ENCODE results near the gene DUSP5. TPM values are rescaled to one million over a fixed set of nuclear protein-coding genes. Genes with fewer than 3 reads are reported as not detected.

DUSP5 gene
- total RNA-seq, 1 donor from 2014 or later = 7.1 TPM

DNA sequence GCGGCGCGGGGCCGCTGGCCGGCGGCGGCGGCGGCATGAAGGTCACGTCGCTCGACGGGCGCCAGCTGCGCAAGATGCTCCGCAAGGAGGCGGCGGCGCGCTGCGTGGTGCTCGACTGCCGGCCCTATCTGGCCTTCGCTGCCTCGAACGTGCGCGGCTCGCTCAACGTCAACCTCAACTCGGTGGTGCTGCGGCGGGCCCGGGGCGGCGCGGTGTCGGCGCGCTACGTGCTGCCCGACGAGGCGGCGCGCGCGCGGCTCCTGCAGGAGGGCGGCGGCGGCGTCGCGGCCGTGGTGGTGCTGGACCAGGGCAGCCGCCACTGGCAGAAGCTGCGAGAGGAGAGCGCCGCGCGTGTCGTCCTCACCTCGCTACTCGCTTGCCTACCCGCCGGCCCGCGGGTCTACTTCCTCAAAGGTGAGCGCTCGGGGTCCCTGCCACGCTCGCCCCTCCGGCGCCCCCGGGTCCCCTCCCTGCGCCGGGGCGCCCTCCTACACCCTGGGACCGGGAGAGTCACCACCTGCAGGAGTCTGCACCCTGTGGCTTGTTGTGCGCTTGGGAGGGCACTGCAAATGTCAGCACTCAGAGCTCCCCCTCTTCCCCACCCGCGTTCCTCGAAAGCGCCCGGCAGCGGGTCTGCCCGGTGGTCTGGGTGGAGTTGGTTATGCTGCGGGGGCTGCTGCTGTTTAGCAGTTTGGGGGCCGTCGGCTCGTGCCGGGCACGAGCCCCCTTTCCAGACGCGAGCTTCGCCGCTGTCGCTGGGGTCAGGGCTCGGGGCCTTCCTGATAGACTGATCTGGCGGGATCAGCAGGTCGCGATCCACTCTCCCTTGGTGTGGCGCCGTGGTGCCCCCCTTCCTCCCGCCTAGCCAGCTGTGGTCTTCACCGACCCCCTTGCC is 627 bp downstream of the DUSP5 start:
- intact Hi-C loops (cut with micrococcal nuclease) = no loop called here
- DNase-seq (peak; percentile 78), ATAC-seq (no peak)

DNA sequence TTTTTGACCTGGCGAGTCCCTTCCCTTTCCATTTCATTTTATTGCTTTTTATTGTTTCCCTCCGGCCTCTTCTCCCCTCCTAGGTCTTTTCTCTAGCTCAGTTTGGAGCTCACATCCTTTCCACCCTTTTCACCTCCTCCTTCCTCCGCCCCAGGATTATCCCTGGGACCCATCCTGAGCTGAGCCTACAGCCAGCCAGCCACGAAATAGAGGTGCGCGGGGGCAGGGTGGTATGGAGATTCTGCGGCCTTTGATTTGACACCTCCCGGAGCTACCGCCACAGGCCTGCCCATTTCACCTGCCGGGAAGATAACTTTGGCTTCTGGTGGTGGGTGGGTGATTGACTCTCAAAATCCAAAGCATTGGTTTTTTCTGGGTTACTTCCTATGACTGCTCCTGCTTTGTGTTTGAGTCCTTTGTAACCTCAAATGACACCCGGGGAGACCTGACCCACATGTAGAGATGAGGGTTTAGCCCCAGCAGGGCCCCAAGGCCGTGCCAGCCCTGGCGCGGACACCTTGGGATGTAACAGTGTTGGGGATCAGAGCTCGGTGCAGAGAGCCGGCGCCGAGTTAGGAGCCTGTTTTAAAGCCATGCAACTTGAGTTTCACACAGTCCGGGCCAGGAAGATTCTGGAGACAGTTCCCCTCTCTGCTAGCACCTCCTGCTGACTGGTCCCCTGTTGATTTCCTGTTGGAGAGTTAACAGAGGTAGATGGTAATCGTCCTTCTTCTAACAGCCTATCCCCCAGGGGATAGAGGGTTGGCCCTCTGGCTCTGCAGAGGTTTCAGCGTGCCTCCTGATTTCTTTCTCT is 1.5 kb downstream of the DUSP5 start:
- peak; percentile 52 for DNase-seq
- intact Hi-C loops (cut with micrococcal nuclease) = no loop called here
- ATAC-seq = peak; percentile 4

DNA sequence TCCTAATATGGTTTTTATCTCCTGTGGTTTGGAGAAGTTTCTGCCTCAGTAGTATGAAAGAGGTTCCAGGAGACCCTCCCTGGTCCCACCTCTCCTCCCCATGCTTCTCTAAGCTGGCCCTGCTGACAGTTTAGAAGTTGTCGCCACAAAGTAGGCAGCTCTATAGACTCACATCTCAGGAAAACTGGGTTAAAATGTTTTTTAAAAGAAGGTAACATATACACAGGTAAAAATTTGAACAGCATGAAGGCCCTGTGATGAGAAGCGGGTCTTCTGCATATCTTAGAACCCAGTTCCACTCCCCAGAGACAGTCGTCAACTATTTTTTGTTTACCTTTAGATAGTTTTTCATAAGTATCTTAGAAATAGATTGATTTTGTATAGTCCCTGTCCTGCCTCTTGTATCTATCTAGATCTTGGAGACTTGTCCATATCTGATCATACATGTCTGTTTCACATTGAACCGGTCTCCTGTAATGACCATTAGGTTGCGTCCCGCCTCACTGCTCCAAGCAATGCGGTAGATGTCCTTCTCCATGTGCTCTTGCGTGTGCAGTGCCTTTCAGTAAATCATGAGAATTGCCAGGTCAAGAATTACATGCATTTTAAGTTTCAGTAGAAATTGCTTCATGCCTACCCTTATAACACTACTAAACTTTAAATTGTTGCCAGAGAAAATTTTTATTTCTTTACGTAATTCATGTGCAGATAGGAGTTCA is 2.2 kb downstream of the DUSP5 start:
- intact Hi-C loops (cut with micrococcal nuclease) = no loop called here
- DNase-seq (no peak), ATAC-seq (no peak)

DNA sequence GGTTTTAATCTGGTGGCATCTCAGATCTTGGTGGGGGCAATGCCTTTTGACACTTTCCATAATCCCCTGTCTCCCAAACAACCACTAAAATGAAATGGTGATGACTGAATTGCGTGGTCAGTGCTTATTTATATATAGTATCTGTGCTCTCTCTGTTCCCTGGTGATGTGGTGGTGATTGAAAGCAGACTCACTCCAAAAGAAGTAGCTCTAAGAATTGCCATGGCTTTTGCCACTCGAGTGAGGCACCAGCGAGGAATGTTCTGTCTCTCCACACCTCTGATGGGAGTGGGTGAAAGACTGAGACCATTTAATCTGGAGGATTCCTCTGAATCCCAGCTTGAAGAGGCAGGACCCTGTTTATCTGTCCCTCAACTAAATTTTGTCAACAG is 2.8 kb downstream of the DUSP5 start:
- no peak for DNase-seq
- ATAC-seq = peak; percentile 60
- intact Hi-C loops (cut with micrococcal nuclease) = no loop called here

DNA sequence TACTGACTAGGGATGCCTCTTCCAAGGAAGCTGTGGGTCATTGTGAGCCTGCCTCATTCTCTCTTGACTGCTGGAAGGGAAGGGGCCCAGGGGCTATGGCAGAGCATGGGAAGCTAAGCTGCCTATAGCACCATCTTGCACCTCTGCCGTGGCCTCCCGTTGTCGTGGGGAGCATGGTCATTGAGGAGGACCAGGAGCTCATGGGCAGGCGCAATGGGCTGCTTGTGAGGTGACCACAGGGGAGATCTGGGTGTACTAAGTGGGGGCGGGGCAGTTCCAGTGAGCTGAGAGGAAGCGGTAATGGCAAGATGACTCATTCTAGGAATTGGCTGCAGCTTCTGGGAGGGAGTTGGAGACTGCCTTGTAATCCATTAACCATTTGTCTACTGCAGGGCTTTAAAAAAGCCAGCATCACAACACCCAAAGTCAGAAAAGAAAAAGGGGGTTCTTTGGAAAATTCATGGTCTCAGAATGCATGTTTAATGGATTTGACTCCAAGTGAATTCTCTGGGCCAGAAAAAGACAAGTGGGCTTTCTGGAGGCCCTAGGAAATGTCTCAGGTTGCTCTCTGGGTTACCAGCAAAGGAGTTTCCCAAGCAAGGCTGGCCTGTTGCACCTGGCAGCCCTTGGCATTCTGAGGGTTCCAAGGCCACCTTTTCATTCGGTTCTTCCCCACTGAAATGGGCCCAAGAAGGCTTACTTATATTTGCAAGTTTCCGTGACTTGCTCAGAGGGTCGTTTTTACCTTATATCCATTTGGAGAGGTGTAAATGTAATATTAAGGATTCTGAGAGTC is 3.6 kb downstream of the DUSP5 start:
- intact Hi-C loops (cut with micrococcal nuclease) = no loop called here
- peak; percentile 58 for ATAC-seq
- peak; percentile 90 for DNase-seq

DNA sequence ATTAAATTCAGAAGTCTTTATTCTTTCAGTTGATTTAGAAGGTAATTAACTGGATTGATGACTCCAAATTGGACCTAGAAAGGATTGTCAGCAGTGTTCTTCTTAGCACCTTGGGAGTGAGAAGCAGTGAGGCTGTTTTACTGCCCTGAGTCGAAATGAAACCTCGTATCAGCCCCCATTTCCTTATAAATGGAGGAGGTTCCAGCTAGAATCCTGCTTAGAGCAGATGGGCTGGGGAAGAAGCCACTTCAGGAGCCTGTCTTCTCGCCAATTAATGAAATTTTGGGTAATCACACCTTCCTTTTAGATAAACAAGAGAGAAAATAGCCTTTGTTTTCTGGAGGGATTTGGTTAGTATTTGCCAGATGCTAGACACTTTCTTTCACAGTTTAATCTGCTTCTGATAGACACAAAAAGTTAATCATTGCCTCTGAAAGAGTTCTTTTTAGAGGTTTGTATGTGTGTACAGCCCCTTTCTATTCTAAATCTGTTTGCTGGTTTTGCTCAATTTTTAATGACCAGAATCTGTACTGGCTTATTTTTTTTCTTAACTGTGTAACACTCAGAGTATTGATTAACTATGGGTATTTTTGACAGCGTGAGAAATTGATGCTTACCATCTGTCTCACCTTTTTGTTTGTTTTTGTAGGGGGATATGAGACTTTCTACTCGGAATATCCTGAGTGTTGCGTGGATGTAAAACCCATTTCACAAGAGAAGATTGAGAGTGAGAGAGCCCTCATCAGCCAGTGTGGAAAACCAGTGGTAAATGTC is 4.6 kb downstream of the DUSP5 start:
- intact Hi-C loops (cut with micrococcal nuclease) = no loop called here
- DNase-seq (no peak), ATAC-seq (no peak)

DNA sequence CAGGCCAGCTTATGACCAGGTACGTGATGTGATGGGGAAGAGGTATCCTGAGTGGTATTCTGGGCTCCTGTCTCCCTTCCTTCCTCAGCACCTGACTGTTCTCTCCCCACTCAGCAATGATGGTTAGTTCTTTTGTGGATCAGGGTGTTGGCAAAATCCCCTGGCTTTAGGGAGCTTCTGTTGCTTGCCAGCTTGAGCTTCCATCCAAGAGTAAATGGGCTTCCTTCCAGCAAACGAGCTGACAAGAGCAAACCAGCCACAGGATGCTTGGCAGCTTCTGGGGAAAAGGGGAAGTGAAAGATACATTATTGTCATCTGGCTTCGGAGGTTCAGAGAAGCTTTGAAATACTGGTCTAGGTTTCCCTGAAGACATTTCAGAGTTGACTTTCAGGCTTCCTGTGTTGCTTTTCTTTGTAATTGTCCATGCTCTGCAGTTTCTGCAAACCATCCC is 5.2 kb downstream of the DUSP5 start:
- peak; percentile 52 for DNase-seq
- ATAC-seq = peak; percentile 52
- intact Hi-C loops (cut with micrococcal nuclease) = no loop called here

DNA sequence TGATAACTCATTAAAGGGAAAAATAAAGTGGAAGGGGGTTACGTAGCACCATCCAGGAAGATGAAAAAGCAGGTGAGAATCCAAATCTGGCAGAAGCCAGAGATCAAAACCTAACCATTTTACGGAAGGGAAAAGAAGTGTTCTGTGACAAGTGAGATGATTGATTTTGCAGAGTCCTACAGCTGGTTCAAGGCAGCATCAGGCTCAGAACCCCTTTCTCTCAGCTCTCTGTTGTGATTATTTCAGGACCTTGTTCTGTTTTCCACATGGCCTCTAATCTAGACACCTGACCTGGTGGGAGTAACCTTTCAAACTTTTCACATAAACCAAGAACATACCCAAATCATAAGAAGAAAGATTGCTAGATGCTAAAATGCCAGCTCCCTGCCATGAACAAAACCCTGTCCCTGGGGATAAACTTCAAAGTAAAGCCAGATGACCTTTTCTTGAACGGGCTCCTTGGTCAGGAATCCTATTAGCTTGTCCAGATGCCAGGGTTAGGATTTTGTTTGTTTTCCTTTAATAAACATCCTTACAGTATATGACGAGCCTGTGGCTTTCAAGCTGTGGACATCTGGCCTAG is 5.9 kb downstream of the DUSP5 start:
- ATAC-seq (no peak), DNase-seq (no peak)
- intact Hi-C loops (cut with micrococcal nuclease) = no loop called here

DNA sequence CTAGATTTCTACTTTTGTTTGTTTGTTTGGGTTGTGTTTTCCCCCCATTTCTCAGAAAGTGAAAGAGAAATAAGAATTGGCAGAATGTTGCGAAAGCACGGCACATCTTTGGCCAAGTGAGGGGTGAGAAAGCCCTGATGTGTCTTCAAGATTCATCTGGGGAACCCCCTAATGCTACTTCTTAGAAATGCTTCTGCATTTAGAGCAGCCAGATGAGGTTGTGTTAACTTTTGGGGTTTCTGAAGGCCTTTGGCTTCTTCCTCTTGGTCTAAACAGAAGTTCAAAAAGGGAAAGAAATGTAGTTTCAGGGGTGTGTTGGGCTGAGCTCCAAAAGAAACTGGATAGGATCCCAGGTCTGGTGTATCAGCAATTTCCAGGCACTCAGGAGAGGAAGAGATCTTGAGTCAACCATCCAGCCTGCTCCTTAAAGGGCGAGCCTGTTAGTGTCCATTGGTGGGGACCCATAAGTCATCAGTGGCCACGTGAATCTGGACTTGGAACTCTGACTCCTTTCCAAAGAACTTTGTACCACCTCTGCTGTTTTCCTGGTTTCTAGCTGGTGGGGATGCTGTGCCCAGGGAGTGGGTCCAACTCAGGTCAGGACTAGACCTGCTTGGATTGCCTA is 6.5 kb downstream of the DUSP5 start:
- intact Hi-C loops (cut with micrococcal nuclease) = no loop called here
- DNase-seq (no peak), ATAC-seq (peak; percentile 3)

DNA sequence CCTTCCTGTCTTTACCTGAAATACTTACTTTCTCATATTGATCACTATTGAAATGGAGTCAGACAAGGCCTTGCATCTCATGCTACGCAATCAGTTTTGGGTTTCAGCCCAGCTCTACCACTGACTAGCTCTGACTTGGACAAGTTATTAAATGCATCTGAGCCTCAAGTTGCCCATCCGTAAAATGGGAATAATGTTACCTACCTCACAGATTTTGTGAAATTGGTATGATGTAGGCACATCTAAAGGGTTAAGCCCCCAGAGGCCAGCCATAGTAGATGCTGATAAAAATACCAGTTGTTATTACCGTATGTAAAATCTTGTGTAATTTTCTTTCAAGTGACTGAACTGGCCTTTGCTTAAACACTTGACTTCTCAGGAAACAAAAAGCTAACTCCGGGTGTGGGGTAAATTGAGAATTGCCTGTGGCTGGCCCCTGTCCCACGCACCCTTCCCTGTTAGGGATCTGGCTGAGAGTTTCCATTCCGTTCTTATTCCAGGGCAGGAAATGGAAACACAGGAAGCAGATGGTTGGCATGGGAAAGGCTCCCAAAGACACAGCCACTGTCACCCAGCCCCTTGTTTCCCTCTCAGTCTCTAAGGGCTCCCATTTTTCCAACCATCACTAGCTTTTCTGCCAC is 7.5 kb downstream of the DUSP5 start:
- intact Hi-C loops (cut with micrococcal nuclease) = no loop called here
- no peak for ATAC-seq
- DNase-seq = no peak

DNA sequence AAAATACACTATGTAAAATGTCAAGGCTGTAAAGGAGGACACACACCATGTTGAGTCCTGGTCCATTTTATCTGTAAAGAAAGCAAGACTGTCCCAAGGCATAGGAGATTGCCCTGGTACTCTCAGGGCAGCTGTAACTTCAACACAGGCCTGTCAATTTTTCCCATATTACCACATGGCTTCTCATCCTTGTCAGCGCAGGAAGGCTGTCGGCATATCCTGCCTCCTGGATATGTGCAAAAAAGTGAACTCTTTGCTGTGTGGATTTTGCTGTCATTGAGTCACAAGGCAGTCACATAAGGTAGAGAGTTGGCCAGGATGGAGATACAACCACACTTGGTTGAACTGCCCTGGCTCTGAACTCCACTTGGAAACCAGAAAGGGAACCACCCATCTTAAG is 8.7 kb downstream of the DUSP5 start:
- DNase-seq = no peak
- intact Hi-C loops (cut with micrococcal nuclease) = no loop called here
- no peak for ATAC-seq

DNA sequence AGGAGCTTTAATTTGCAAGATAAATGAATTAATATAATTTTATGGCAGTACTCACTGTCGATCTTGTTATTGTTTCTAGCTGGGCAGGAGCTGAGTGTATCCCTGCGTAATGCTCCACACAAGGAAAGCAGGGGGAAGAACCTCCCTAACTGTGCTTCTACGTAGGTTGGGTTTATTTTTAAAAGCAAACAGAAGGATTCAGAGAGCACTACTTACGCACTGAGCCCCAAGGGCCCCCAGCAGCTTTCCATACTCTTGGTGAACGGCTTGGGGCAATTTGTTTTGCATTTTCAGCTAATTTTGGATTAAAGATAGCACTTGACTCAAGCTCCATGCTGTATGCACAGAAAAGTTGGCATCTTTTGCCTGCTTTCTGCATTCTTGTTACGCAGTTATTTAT is 9.6 kb downstream of the DUSP5 start:
- intact Hi-C loops (cut with micrococcal nuclease) = no loop called here
- ATAC-seq = no peak

DNA sequence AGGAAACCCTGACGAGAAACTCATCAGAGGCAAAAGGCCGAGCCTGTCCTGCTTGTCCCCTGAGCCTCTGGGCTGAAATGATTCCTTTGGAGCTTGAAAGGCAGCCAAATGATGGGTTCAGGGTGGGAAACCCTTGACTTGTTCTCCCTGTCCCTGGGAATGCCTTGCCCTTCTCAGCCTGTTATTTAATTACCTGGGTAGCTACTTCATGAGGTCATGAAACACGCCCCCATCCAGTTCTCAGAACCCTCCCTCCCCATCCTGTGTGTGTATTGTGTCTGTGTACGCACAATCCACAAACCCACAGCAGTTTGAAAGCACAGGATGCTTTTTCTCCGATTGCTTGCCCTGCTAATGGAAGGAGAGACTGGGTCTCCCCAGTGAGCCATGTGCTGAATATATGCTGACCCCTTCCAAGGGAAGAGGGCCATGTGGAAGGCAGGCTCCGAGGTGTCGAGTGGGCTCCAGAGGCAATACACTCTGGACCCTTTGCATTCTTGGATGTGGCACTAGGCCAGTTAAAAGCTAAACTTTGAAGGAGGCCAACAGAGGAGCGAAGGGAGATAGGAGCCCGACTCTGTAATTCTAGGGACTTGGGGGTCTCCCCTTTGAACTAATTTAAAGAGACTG is 10.6 kb downstream of the DUSP5 start:
- ATAC-seq = no peak
- DNase-seq = no peak
- intact Hi-C loops (cut with micrococcal nuclease) = no loop called here

More for the DNA sequence above, 9.6 kb downstream of the DUSP5 start:
- DNase-seq = no peak

DNA sequence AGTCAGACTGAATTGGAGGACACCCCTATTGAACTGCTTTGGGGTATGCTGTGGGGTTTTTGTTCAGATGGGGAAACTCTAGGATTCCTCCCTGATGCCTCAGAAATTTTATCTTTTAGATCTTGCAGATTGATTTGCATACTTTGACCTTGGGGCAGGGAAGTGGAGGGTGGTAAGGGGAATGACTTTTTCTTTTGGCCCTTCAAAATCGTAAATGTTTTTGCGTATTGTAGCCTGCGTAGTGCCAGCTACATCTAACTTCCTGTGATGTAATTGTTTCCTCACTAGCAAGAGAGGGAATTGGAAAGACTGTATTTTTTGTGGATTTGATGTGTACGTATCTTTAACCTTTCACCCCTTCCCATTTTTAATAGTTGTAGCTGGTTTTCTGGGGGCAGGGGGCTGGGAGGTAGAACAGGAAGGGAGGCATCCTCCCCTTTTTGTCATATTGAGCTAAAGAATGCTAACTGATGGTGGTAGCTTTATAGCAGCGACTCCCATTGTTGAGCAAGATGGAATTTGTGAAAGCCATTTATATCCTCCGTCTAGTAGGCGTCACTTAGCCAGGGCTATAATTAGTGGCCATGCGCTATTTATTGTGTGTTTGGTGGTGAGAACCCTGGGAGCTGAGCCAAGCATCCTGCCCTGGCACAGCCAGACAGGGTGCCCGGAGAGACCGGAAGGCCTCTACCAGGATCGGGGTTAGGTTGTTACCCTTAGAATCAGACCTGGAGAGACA is 11.3 kb downstream of the DUSP5 start:
- peak; percentile 91 for ATAC-seq
- DNase-seq = peak; percentile 83
- intact Hi-C loops (cut with micrococcal nuclease) = no loop called here

DNA sequence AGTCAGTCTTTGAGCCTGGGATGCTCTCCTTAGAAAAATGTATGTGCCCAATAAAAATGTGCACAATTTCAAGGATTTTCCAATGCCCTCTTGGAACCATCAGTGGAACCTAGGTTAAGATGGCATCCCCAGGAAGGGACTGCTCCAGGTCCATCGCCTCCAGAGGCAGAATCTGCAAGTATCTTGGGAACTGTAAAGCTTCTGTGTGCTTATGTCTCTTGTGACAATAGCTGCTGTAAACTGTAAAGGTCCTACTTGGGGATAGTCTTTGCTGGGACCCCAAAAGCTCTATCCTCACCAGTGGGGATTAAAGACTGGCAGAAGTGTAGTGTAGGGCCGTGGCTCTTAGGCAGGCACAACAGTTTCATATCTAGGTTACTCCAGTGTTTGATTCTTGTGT is 11.9 kb downstream of the DUSP5 start:
- intact Hi-C loops (cut with micrococcal nuclease) = no loop called here
- no peak for ATAC-seq
- DNase-seq = no peak

DNA sequence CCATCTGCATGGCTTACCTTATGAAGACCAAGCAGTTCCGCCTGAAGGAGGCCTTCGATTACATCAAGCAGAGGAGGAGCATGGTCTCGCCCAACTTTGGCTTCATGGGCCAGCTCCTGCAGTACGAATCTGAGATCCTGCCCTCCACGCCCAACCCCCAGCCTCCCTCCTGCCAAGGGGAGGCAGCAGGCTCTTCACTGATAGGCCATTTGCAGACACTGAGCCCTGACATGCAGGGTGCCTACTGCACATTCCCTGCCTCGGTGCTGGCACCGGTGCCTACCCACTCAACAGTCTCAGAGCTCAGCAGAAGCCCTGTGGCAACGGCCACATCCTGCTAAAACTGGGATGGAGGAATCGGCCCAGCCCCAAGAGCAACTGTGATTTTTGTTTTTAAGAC is 12.4 kb downstream of the DUSP5 start:
- no peak for DNase-seq
- intact Hi-C loops (cut with micrococcal nuclease) = no loop called here
- ATAC-seq = no peak

Data from left ventricle myocardium superior (tissue), 1 donor.